Raji (cell line): ENCODE measurements around the gene BAIAP2.

Experiments used
- POLR2A ChIP-seq: IDR thresholded peaks from 2 replicates; pipeline ENCODE4 v1.6.1; 2011; ENCODE audit warnings: low read depth, low read length, control low read depth; ENCODE audit not compliant: insufficient read depth

BAIAP2 gene

DNA sequence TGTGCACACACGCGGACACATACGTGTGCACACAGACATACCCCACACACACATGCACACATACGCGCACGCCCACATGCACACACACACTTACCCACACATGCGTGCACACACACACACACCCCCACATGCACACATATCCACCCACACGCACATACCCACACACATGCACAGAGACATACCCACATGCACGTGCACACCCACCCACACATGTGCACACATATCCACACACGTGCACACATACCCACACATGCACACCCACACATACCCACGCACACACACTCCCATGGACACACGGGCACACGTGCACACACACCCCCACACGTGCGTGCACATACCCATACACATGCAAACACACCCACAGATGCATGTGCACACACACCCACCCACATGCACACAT lies 103.1 kb downstream of the BAIAP2 start:
- TF ChIP-seq POLR2A: no peak

DNA sequence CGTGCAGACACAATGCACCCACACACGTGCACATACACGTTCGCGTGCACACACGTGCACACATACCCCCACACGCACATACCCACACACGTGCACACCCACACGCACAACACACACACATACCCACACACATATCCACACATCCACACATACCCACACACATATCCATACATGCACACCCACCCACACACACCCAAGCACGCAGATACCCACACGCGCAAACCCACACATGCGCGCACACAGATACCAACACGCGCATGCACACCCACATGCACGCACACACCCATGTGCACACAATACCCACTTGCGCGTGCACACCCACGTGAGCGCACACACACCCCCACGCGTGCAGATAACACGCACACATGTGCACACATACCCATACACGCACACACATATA lies 103.5 kb downstream of the BAIAP2 start:
- no peak for TF ChIP-seq POLR2A

DNA sequence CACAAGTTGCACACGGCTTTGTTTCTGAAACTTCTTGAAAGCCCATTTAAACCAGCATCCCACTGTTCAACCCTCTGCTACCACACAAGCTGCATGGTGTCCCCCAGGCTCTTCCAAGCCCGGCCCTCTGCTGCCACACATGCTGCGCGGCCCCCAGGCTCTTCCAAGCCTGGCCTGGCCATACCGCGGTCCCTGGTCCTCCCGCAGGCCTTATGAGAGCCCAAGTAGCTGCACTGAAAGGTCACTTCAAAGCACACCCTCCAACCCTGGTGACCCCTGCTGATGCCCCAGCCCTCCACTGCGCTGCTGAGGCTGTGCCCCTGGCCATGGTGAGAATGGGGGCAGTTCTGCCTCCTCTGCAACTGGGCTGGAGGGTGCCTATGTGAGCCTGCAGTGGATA lies 104.5 kb downstream of the BAIAP2 start:
- no peak for TF ChIP-seq POLR2A

DNA sequence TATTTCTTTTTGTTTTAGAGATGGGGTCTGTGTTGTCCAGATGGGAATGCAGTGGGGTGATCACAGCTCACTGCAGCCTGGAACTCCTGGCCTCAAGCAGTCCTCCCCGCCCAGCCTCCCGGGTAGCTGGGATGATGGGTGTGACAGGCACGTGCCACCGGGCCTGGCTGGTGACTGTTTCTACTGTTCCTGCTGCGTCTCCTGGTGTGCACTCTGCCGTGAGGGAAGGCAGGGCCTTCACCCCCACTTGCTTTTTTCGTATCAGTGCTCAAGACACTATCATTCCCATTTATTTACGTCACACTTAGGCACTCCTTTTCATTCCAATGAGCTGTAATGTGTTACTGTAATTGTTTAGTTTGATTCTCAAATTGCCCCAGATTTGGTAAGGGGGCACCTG lies 105.1 kb downstream of the BAIAP2 start:
- TF ChIP-seq POLR2A: no peak

DNA sequence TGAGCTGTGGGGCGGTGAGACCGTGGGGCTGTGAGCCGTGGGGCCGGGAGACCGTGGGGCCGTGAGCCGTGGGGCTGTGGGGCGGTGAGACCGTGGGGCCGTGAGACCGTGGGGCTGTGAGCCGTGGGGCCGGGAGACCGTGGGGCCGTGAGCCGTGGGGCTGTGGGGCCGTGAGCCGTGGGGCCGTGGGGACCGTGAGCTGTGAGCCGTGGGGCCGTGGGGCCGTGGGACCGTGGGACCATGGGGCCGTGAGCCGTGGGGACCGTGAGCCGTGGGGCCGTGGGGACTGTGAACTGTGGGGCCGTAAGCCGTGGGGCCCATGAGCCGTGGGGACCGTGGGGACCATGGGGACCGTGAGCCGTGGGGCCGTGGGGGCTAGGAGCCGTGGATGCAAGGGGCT lies 105.7 kb downstream of the BAIAP2 start:
- no peak for TF ChIP-seq POLR2A

DNA sequence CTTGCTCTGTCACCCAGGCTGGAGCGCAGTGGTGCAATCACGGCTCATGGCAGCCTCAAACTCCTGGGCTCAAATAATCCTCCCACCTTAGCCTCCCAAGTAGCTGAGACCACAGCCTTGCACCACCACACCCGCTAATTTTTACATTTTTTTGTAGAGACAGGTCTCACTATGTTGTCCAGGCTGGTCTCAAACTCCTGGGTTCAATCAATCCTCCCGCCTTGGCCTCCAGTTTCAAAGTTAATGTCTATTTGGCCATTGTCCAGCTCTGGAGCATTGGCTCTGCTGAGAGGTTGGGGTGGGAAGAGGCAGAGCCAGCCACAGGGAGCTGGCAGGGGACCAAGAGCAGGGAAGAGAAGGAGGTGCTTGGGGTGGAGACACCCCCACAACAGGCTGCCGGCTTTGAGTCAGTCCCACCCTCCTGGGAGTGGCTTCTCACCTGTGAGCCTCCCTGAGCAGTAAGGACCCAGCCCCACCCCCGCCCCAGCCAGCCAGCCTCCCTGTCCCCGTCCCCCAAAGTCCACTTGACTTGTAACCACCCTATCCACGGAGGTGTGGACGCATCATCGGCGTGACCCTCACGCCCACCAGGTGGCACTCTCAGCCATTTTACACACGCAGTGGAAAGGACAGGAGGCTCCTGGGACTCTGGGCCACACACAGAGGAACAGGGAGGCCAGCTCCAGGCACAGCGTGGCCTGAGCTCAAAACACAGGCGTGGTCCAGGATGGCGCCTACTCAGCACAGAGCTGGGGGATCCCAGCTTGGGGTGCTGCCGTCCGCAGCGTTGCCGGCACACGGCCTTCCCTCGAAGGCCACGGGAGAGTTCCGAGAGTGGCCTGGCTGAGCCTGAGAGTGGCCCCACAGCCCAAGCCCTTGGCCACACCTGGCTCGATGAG lies 107.6 kb downstream of the BAIAP2 start:
- TF ChIP-seq POLR2A: no peak

DNA sequence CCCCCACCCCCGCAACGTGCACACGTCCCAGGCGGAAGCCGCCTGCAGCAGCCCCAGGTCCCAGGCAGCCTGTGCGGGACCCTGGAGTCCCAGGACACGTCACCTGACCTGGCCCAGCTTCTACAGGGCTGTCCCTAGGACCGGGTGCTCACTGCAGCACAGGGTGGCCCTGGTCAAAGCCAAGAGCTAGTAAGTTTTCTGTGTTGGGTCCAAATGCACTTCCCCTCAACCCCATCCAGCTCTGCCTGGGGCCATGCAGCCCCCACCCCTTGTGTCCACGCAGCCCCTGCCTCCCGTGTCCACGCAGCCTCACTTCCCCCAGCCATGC lies 108.2 kb downstream of the BAIAP2 start:
- TF ChIP-seq POLR2A: no peak

DNA sequence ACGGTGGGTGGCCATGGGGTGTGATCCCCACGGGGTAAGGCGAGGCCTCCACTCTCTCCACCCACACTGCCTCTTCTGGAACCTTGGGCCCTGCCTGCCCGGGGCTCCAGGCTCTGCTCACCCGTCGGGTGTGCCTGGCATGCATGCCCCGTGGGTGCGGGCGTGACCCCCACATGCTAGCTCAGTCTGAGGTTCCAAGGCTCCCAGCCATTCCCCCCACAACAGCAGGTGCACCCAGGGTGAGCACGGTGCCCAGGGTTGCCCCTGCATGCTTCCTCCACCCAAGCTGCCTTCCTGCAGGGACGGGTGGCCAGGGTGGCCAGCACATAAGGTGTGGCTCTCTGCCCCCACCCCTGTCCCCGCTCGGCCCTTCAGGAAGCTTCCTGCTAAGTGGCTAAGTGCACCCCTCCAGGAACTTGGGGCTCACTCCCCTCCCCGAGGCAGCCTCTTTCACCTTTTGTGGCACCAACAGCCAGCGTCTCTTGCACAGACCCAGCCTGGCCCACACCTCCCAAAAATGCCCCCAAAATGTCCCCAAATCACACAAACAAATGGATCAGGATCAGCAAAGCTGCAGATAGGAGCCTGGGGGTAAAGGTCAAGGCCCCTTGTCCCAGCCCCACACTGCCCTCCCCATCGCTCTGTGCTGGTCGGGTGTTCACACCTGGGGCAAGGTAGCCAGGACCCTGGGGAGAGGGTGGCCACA lies 108.9 kb downstream of the BAIAP2 start:
- TF ChIP-seq POLR2A: no peak

DNA sequence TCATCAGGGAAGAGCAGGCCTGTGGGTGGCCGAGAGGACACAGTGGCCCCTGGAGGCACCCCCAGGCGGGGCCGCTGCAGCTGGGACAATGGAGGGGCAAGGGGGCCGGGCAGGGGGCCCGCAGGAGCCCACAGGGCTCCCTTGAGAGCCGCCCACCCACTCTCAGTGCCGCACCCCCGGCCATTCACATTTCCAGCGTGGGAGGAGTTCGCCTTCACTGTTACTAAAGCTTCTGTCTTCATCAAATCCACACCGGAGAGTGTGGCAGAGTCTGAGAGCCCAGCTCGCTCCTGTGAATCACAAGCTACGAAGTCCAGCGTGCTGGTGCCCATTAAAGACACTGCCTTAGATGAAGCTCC lies 109.5 kb downstream of the BAIAP2 start:
- no peak for TF ChIP-seq POLR2A

DNA sequence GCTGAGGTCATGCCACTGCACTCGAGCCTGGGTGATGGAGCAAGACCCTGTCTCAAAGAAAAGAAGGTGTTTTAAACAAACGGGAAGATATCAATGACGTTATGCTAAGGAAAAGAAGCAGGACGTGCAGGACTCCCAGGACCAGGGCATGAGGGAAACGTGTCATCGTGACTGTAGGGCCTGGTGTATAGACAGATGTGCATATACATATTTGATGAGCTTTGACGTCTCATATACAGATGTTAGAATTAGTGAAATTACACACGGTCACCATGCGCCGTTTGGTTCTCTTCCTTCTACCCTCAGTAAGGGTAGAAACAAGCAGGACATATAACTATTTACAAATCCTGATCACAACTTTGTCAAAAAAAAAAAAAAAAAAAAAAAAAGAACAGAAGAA lies 112.8 kb downstream of the BAIAP2 start:
- TF ChIP-seq POLR2A: no peak

DNA sequence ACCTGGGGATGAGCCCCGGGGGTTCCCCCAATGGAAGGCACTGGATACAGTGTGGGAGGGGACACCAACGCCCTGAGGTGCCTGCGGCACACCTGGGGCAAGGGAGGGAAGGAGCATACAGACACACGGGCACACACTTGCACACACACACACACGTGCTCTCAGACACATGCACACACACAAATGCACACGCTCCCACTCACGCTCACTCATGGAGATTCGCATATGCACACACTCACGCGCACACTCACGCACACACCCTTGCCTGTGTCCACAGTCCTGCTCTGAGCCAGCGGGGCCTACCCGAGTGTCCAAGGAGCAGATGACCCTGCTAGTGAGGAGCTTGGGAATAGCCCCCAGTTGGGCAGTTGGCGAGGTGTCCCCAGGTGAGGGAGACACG lies 113.6 kb downstream of the BAIAP2 start:
- no peak for TF ChIP-seq POLR2A

DNA sequence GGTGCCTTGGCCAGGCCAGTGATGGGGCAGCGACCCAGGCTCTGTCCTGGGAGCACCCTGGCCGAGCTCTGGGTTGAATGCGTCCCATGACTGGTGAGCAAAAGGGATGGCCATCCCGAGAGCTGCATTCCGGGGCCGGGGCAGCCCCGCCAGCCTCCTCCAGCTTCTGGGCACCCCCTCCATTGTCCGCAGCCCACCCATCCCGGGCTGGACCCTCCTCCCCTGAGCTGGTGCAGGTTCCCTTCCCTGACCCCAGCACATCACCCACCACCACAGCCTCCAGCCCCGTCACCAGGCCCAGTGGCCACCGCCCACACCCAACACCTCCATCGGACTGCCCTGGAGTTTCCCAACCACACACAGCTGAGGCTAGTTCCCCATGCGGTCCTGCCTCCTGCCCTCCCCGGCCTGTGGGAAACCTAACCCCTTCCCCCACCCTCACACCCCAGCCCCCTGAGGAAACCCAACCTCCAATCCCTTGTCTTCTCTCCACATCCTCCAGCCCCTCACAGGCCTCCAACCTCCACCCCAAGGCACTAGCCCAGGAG lies 114.1 kb downstream of the BAIAP2 start:
- TF ChIP-seq POLR2A: no peak

DNA sequence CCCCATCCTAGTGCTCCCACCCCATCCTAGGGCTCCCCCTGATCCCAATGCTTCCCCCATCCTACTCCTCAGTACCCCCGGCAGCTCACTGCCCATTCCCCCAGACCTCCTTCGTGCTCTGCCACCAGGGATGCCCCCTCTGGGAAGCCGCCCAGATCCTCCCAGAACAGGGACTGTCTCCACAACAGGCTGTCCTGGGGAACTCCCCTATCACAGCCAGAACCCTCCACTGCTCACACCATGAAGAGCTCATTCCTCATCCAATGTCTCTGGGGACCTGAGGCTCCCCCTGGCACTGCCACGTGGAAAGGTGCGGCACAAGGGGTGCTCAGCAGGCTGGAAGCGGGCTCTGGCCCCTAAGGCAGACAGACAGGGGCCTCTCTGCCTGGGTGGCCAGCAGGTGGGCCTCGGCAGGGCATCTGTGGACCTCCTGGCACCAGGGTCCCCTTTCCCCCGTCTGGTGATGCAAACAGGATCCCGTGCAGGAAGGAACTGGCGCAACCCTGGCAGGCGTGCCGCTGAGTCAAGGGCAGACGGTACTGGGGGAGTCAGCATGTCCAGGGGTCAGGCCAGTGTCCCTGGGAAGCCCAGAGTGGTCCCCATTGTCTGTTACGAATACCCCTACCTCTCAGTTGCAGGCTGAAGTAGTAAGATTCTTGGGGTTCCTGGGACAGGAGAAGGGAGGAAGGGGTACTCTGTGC lies 115.6 kb downstream of the BAIAP2 start:
- no peak for TF ChIP-seq POLR2A

DNA sequence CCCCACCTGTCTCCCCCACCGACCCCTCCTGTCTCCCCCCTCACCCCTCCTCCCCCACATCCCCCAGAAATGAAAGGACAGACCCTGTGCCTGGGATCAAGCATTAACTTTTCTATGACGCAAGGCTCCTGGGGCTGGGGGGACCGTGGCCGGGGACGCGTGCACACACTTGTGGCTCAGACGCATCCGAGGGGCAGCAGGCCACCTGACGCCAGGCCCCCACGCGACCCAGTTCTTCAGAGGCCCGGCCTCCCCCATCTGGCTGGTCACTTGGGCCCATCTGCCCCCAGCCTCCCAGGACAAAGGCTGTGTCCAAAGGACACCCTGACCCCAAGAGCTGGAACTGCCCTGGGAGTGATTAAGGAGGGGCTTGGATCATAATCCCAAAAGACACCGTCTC lies 116.3 kb downstream of the BAIAP2 start:
- TF ChIP-seq POLR2A: no peak

DNA sequence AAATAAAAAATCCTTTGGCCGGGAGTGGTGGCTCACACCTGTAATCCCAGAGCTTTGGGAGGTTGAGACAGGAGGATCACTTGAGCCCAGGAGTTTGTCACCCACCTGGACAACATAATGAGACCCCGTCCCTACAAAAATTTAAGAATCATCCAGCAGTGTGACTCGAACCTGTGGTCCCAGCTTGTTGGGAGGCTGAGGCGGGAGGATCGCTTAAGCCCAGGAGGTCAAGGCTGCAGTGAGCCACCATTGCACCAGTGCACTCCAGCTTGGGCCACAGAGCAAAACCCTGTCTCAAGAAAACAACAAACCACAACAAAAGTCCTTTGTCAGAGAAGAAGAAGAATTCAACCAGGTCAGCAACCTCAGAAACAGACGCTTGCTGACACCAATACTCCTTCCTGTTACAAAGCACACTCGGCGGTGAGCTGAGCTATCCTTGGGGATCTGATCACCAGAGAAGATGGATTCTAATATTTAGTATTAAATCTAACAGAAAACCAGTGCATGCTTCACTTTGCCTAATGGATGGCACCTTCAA lies 117.4 kb downstream of the BAIAP2 start:
- TF ChIP-seq POLR2A: no peak
